HG03558 (cell line): ENCODE measurements around the gene WARS2.
"Not testable (repeated sequence)": the region's sequence is repeated elsewhere in the genome, so short reads cannot be mapped to it uniquely, and the experiment has no call there.

Experiments
- ATAC-seq: cut with Tn5 transposase; IDR thresholded peaks from one replicate; pipeline ENCODE4 v1.9.1; 2021; ENCODE audit warnings: moderate number of reproducible peaks; ENCODE audit not compliant: unreplicated experiment; ENCODE audit errors: extremely low read depth

WARS2 gene

DNA sequence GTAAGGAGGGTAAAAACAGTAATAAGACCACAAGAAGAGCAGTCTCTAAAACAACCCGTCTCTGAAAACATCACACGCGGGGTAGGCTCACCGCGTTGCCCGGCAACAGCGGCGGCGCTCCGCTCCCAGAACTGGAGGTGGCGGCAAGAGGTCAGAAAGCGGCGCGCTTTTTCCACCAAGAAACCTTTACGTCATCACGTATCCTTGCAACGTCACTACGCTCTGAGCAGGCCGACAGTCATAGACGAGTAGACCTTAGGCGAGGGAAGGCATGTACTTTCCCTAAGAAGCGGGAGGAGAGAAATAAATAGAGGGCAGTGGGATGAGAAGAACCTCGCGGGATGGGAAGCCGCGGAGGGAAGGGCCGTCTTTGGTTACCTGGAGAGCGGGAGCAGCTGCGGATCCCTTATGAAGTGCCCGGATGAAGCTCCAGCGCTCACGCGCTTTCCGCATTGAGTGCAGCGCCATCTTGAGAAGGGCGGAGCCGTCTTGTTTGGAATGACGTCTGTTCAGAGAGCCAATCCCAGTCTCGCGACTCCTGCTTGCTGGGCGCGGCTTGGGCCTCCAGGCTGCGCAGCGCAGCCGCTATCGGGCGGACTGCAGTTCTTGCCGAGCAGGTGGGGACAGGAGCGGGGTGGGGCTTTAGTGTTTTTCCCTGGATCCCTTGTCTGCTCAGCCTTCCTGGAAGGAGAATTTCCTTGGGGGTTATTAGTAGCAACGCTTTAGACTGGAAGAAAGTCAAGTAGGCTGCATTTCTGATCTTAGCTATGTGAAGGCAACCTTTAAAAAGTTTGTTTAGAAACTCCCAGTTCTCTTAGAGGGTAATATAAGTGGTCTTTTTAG lies at the start of gene WARS2:
Gene WARS2 (minus strand): TSS at position 477 of the 843 bp plus-strand sequence. CDS start 9 bp downstream, at position 468.
- peak; percentile 86 for ATAC-seq

DNA sequence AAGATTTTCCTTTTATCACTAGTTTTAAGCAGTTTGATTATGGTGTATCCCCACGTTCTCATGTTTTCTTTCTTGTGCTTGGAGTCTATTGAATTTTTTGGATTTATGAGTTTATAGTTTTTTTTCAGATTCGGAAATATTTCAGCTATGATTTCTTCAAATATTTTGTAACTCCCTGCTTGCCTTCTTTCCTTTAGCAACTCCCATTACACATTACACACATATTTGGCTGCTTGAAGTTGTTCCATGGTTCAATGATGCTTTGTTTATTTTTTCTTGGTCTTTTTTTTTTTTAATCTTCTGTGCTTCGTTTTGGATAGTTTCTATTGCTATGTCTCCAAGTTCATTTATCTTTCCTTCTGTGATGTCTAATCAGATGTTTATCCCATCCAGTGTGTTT lies 48.5 kb upstream of the WARS2 start:
- no peak for ATAC-seq

DNA sequence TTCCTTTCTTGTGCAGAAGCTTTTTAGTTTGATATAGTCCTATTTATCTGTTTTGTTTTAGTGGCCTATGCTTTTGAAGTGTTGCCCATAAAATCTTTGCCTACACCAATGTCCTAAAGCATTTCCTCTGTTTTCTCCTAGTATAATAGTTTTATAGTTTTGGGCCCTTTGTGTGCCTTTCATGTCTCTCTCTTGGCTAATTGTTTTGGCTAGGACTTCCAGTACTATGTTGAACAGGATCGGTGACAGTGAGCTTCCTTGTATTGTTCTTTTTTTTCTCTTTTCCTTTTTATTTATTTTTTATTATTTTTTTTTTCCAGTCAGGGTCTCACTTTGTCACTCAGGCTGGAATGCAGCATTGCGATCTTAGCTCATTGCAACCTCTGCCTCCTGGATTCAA lies 47.0 kb upstream of the WARS2 start:
- no peak for ATAC-seq

DNA sequence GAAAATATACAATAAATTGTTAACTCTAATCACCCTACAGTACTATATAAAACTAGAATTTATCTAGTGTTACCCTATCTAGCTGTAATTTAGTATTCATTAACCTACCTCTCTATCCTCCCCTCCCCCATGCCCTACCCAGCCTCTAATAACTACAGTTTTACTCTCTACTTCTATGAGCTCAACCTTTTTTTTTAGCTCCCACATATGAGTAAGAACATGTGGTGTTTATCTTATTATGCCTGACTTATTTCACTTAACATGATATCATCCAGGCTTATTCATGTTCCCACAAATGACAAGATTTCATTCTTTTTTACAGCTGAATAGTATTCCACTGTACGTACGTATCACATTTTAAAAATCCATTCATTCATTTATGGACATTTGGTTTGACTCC lies 46.0 kb upstream of the WARS2 start:
- ATAC-seq: no peak

DNA sequence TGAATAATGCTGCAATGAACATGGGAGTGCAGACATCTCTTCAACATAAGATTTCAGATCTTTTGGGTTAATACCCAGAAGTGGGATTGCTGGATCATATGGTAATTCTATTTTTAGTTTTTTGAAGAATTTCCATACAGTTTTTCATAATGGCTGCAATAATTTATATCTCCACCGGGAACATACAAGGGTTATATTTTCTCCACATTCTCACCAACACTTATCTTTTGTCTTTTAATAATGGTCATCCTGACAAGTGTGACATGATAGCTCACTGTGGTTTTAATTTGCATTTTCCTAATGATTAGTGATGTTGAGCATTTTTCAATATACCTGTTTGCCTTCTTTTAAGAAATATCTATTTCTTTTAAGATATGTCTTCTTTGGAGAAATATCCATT lies 44.5 kb upstream of the WARS2 start:
- no peak for ATAC-seq

DNA sequence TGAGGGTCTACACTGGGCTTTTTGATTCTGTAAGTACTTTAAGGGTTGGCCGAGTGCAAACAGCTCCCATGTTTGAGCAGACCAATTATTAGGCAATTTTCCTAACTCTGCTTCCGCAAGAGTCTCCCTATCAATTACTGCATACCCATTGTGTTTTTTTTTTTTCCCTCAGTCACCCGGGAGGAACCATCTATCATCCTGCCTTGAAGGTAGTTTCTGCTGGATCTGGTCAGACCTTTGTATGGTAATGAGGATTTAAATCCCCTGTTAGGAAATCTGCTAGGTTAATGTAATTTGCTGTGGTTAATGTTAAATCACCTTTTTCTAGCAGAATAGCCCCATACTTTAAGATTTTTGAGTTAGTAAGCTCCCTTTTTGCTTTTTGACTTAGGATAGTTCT lies 40.8 kb upstream of the WARS2 start:
- ATAC-seq: no peak

DNA sequence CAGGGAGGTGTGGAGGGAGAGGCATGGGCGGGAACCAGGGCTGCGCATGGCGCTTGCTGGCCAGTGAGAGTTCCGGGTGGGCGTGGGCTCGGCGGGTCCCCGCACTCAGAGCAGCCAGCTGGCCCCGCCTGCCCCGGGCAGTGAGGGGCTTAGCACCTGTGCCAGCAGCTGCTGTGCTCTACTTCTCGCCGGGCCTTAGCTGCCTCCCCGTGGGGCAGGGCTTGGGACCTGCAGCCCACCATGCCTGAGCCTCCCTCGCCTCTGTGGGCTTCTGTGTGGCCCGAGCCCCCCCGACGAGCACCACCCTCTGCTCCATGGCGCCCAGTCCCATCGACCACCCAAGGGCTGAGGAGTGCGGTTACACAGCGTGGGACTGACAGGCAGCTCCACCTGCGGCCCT lies 38.6 kb upstream of the WARS2 start:
- ATAC-seq: no peak

DNA sequence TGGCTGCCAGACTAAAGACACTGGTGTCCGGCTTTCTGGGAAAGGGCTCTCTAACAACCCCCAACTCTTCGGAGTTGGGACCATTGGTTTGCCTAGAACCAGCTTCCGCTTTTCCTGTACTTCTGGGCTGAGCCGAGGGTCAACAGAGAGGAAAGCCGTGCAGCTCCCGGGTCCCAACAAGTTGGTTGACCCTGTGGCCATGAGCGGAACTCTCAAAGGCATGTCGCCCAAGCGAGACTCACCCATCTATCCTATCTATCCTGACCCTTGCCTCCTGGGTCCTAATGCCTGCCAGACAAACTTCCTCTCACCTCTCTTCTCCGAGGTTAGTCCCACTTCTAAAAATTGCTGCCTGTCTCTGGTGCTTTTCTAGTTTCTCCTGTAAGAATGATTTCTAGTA lies 32.5 kb upstream of the WARS2 start:
- ATAC-seq: not testable (repeated sequence)

DNA sequence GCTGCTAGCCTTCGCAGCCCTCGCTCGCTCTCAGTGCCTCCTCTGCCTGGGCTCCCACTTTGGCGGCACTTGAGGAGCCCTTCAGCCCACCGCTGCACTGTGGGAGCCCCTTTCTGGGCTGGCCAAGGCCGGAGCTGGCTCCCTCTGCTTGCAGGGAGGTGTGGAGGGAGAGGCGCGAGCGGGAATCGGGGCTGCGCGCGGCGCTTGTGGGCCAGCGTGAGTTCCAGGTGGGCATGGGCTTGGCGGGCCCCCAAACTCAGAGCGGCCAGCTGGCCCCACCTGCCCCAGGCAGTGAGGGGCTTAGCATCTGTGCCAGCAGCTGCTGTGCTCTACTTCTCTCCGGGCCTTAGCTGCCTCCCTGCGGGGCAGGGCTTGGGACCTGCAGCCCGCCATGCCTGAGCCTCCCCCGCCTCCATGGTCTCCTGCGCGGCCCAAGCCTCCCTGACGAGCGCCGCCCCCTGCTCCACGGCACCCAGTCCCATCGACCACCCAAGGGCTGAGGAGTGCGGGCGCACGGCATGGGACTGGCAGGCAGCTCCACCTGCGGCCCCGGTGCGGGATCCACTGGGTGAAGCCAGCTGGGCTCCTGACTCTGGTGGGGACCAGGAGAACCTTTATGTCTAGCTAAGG lies 31.0 kb upstream of the WARS2 start:
- not testable (repeated sequence) for ATAC-seq

DNA sequence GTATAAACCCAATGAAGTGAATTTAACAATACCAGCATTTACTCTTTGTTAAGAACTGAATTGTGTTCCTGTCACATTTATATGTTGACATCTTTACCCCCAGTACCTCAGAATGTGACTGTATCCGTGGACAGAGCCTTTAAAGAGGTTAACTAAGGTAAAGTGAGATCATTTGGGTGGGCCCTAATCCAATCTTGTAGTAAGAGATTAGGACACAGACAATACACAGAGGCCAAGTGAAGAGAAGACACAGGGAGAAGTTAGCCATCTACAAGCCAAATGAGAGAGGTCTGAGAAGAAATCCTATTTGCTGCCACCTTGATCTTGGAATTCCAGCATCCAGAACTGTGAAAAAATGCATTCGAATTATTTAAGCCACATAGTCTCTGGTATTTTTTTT lies 22.9 kb upstream of the WARS2 start:
- ATAC-seq: no peak

DNA sequence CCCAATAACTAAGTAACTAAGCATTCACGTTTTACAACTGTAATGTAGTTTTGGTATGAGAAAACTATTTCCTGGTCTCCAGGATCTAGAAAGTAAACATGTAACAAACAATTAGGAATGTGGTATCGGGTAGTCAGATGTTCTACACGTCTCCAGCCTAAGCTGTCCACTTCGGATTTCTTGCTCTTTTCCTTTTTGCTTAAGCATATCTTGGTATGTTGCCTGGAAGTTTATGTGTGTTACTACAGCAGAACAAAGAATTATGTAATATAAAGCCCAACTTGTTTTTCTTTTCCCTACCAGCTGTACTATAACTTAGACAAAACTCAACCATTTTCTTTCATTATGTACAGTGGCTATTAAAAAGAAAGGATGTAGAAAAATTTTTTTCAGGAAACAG lies 20.4 kb upstream of the WARS2 start:
- no peak for ATAC-seq

DNA sequence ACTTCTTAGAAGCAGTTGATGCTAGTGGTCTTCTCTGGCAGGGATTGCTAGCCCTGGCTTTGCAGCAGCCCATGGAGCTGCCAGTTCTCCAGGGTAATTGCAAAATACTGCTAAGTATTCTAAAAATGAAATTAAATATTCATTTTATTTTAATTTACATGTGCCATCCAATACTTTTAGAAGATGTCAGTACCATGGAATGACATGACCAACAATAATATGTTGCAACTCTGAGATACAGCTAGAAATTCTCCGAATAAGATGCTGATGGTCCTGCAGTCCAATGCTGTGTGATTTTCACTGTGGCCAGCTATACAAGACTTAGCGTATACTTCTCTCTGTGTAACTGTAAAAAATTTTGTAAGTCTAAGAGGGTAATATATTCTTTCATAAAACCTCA lies 20.0 kb upstream of the WARS2 start:
- ATAC-seq: no peak

DNA sequence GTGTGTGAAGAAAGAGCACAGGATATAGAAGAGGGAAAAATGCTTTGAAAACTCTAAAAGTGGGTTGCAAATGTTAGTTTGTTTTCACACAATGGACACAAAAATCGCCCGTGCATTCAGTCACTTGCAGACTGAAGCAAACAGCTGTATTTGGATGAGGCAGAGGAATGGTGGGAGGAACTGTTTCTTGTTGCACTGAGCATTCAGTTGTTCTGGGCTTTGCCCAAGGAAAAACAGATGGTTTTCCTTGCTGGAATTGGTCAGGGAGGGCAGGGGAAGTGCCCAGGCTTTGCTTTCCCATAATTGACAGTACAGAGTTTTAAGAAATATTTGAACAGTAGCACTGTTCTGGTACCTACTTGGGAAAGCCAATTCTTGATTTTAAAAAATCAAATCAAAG lies 19.5 kb upstream of the WARS2 start:
- no peak for ATAC-seq

DNA sequence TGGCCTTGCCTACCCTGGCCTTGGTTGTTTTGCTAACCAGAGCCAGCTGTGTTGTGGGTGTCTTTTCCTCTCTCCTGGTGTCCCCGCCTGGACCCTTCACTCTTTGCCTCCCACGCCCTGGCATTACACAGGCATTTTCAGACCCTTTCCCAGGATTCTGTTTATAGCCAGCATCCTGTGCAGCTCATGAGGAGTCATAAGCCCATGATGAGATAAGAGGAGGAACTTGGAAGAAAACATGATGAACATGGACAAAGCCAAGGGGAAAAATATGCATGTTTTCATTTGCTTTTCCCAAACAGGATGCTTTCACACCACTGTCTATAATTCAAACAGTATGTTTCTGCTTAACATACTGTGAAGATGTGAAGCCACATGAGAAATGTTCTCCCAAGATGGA lies 18.7 kb upstream of the WARS2 start:
- ATAC-seq: no peak

DNA sequence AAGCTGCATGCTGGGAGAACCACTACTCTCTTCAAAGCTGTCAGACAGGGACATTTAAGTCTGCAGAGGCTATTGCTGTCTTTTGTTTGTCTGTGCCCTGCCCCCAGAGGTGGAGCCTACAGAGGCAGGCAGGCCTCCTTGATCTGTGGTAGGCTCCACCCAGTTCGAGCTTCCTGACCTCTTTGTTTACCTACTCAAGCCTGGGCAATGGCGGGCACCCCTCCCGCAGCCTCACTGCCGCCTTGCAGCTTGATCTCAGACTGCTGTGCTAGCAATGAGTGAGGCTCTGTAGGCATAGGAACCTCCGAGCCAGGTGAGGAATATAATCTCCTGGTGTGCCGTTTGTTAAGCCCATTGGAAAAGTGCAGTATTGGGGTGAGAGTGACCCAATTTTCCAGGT lies 16.3 kb upstream of the WARS2 start:
- ATAC-seq: not testable (repeated sequence)

DNA sequence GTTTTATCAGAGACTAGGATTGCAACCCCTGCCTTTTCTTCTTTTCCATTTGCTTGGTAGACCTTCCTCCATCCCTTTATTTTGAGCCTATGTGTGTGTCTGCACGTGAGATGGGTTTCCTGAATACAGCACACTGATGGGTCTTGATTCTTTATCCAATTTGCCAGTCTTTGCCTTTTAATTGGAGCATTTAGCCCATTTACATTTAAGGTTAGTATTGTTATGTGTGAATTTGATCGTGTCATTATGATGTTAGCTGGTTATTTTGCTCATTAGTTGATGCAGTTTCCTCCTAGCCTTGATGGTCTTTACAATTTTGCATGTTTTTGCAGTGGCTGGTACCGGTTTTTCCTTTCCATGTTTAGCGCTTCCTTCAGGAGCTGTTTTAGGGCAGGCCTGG lies 14.6 kb upstream of the WARS2 start:
- ATAC-seq: not testable (repeated sequence)

DNA sequence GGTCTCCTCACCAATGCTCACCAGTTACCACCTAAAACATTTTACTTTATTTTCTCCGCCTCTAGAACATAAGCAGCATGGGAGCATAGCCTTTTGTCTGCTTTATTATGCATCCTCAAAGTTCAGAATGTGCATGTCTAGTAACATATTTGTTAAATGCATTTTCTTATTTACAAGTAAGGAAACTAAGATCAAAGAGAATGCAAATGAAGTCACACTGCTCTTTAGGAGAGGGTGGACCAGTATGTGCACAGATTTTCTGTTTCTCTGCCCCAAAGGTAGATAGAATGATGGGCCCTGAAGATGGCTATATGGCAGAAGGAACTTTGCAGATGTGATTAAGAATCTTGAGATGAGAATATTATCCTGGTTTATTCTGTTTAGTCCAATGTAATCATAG lies 9.7 kb upstream of the WARS2 start:
- ATAC-seq: no peak

DNA sequence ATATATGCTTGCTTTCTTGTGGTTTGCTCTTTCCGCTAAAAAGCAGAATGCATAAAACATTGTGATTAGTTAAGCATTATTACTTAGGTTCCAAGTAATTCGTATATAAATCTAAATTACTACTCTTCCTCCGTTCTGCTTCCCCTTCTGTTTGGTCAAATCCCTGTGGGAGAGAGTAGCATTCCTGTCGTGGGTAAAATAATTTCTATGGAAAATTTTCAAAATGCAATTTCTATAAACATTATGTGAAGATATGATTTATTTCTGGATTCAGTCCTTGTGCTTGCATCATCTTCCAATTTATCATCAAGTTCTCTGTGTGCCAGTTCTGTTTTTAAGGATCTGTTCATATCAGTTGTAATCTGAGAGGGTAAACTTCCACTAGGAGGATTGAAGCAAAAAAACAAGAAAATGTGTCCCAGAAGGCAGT lies 7.2 kb upstream of the WARS2 start:
- no peak for ATAC-seq

DNA sequence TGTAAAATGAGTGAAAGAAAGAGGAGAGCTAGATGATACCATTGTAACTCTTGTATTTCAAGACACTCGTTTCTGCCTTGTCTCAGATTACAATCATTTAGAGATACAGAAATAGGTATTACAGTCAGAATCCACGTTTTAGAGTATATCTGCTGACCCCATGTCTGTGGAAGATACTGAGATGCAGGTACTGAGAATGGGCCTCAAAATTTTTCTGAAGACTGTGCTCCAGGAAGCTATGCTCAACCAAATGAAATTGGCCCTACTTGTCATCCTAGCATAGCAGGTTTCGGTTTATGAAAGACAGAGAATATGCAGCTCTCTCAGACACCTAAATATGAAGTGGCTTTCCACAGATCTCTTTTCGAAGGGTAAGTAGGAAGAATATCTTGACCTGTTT lies 6.0 kb upstream of the WARS2 start:
- no peak for ATAC-seq

DNA sequence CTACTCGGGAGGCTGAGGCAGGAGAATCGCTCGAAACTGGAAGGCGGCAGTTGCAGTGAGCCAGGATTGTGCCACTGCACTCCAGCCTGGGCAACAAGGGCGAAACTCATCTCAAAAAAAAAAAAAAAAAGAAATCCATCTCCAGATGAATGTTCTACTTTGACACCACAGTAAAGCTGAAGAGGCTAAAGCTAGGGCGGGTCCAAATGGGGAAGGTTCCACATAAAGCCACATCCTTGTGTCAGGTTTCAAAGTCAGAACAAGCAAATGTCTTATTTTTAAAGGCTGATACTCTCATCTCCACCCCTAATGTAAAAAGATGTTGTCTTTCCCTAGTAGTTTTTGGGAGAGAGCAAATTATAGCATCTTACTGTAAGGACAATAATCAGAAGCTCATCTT lies 4.4 kb upstream of the WARS2 start:
- ATAC-seq: no peak

DNA sequence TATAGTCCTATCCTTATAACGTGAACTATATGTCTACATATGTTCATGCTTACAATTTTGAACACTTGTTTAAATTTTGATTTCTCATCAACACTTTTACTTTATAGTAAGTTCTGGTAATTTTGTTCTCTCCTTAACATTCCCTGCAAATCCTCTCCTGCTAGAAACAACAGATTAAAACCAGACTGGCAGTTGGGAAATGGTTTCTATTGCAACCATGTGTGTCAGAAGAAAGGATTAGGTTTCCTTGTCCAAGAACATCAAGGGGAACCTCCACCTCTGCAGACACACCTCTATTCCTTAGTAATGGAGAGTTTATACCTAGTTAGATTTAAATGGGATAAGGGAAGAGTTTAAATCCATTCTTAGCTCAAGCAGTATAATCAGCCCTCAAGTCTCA lies 3.3 kb upstream of the WARS2 start:
- no peak for ATAC-seq

DNA sequence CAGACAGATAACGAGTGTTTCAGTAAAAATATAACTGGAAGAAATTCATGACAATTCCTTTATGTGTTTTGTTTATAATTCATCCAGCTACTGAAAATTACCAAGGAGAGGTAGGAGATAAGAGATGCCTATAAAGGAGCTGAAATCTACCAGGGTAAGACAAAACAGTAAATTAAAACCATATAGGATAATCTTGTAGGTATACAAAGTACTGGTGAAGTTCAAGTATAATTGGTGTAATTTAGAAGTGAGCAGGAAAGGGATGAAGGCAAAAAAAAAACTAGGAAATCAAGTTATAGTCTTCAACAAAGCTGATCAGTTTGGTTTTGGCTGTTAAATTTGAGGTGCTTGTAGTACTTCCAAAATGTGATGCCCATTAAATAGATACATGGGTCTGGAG lies 1.2 kb upstream of the WARS2 start:
- no peak for ATAC-seq
